Loucy (cell line): Measurements from ENCODE around the gene KRTAP5-1.

Source experiments
- CTCF ChIP-seq: fragments of 200-600 bp; sonication (generic); conservative IDR thresholded peaks from 2 replicates; pipeline ENCODE4 v1.5.1; 2014; ENCODE audit warnings: mild to moderate bottlenecking, antibody characterized with exemption, low read length
- EZH2phosphoT487 ChIP-seq: fragments of 200-600 bp; IDR thresholded peaks from 2 replicates; pipeline ENCODE4 v1.6.1; 2018; ENCODE audit warnings: antibody characterized with exemption, mild to moderate bottlenecking, moderate library complexity, borderline replicate concordance

DNA sequence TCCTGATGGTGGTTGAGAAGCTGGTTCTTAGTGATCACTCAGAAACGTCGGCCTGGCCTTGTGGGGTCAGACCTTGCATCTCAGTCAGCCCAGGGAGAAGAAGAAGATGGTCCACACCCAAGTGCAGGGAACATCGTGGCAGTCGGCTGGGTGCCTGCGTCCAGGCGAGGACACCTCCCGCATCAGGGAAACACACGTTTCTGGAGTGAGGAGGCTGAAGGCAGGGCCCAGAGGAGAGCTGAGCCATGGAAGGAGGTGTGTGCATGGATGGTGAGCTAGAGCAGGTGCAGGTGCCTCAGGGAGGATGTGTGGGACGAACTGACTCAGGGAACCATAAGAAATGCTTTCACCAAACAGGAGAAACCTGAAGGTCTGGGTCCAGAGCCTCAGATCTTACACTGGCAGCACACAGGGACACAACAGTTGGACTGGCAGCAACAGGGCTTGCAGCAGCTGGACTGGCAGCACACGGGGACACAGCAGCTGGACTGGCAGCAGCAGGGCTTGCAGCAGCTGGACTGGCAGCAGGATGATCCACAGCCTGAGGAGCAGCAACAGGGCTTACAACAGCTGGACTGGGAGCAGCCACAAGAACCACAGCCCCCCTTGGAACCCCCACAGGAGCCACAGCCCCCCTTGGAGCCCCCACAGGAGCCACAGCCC lies 12.4 kb upstream of the KRTAP5-1 start:
- no peak for TF ChIP-seq CTCF
- TF ChIP-seq EZH2phosphoT487: no peak
